CD4-positive, alpha-beta T cell (primary cell): ENCODE results near the gene PML. TPM values are rescaled to one million over a fixed set of nuclear protein-coding genes. Genes with fewer than 3 reads are reported as not detected.

Experiments
- ATAC-seq: fragments of 200-7000 bp; cut with Tn5 transposase; one replicate; pipeline ENCODE4 v1.10.0; 2022; ENCODE audit warnings: mild to moderate bottlenecking; ENCODE audit not compliant: poor library complexity
- CTCF ChIA-PET: fragments of 350-600 bp; sonication (Branson Sonifier 250); formaldehyde crosslinking; loops from one replicate; lab custom pipeline; 2021; ENCODE audit warnings: antibody characterized with exemption, inconsistent platforms; lab: Charles Lee
- POLR2A ChIA-PET: fragments of 350-600 bp; sonication (Branson Sonifier 250); formaldehyde crosslinking; loops from one replicate; lab custom pipeline; 2021; ENCODE audit warnings: antibody characterized with exemption, inconsistent platforms; lab: Charles Lee
- DNase-seq, 14 experiments: peaks; one replicate each; pipeline ENCODE4 v3.0.0-alpha.2; 2013 to 2020; ENCODE audit warnings: mixed read lengths in 2 of 14
- H3K27ac ChIP-seq, 2 donors: one replicate each; pipeline versions ENCODE4 v1.5.1 to v1.7.0; 2013; ENCODE audit warnings: low read length in 2 of 2, low read depth in 1 of 2, mild to moderate bottlenecking in 1 of 2
- H3K27me3 ChIP-seq, 2 experiments: 1 replicate in 1 of 2; 2 replicates in 1 of 2; pipeline versions ENCODE4 v1.6.1 to v1.7.0; 2013; ENCODE audit warnings: low read length in 2 of 2, control low read depth in 1 of 2, mild to moderate bottlenecking in 1 of 2, moderate library complexity in 1 of 2; ENCODE audit not compliant: insufficient read depth in 2 of 2, control insufficient read depth in 1 of 2
- H3K36me3 ChIP-seq: one replicate; pipeline ENCODE4 v1.6.1; 2013; ENCODE audit warnings: low read length, control low read depth; ENCODE audit not compliant: insufficient read depth
- H3K4me1 ChIP-seq: one replicate; pipeline ENCODE4 v1.6.1; 2013; ENCODE audit warnings: low read length, control low read depth; ENCODE audit not compliant: insufficient read depth
- H3K4me3 ChIP-seq: one replicate; pipeline ENCODE4 v1.5.1; 2013; ENCODE audit warnings: mild to moderate bottlenecking, low read length, moderate library complexity
- H3K9me3 ChIP-seq, 2 experiments: 1 replicate in 1 of 2; 2 replicates in 1 of 2; pipeline versions ENCODE4 v1.6.1 to v1.7.0; 2013; ENCODE audit warnings: low read length in 2 of 2, mild to moderate bottlenecking in 2 of 2, control low read depth in 1 of 2, moderate library complexity in 1 of 2; ENCODE audit not compliant: control insufficient read depth in 1 of 2, insufficient read depth in 1 of 2
- H3K27ac Mint-ChIP-seq: one replicate; pipeline ENCODE4 v1.8.0; 2020; ENCODE audit warnings: mixed read lengths
- H3K27me3 Mint-ChIP-seq: one replicate; pipeline ENCODE4 v1.8.0; 2021; ENCODE audit warnings: mixed read lengths
- H3K36me3 Mint-ChIP-seq: one replicate; pipeline ENCODE4 v1.8.0; 2021; ENCODE audit warnings: low read depth, mixed read lengths
- H3K4me1 Mint-ChIP-seq: one replicate; pipeline ENCODE4 v1.8.0; 2021; ENCODE audit warnings: low read depth, mixed read lengths
- H3K4me3 Mint-ChIP-seq: one replicate; pipeline ENCODE4 v1.8.0; 2020; ENCODE audit warnings: mild to moderate bottlenecking, mixed read lengths
- H3K9me3 Mint-ChIP-seq: one replicate; pipeline ENCODE4 v1.8.0; 2020; ENCODE audit warnings: mixed read lengths
- intact Hi-C, 2 experiments: fragments of 100-400 bp; cut with DNase I in 1 of 2; cut with micrococcal nuclease in 1 of 2; formaldehyde crosslinking; loops; one replicate each; pipeline versions ENCODE4 v1.15.1 to v1.9.0; 2023 to 2025; cut with DNase I, micrococcal nuclease
- total RNA-seq, 174 experiments: library from RNA in 2 of 174; stranded (reverse) in 2 of 174; gene quantifications; one replicate each; pipeline ENCODE4 v1.2.3 and lab custom pipeline; 2021 to 2026
- TF ChIP-seq, protein P1 (sequence below): fragments of 200-600 bp; IDR thresholded peaks from one replicate; pipeline ENCODE4 v1.8.0; 2022; ENCODE audit warnings: antibody characterized with exemption, mild to moderate bottlenecking

Gene PML
- total RNA-seq, 2 experiments from 2014 or later = 39.2 to 42.9 TPM

DNA sequence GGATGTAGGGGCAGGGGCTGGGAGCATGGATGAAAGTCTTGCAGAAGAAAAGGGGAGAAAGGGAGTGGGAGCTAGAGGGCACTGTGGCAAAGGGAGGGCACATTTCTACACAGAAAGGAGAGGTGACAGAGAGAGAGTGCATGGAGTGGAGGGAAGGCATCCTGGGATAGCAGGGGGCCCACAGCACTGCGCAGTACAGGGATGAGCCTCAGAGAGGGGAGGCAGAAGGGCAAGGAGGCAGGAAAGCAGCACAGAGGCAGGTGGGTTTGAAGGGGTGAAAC lies 7.8 kb upstream of the PML start:
- Mint-ChIP-seq H3K36me3 (peaks cover 31% of the 10 kb centered on the region), H3K4me1 (peaks cover 21% of the 10 kb centered on the region), H3K4me3 (no peak overlapping the region), H3K9me3 (no peaks in the 10 kb centered on the region), H3K27me3 (no peaks in the 10 kb centered on the region), H3K27ac (no peak overlapping the region)
- H3K27me3 ChIP-seq = no peaks in the 10 kb centered on the region
- DNase-seq (no peak), ATAC-seq (no peak)
- peaks cover 6% of the 10 kb centered on the region for H3K36me3 ChIP-seq
- H3K9me3 ChIP-seq = no peaks in the 10 kb centered on the region
- H3K27ac ChIP-seq = no peak overlapping the region
- no peak overlapping the region for H3K4me3 ChIP-seq
- H3K4me1 ChIP-seq = peaks cover 36% of the 10 kb centered on the region
- TF ChIP-seq, protein P1, sequence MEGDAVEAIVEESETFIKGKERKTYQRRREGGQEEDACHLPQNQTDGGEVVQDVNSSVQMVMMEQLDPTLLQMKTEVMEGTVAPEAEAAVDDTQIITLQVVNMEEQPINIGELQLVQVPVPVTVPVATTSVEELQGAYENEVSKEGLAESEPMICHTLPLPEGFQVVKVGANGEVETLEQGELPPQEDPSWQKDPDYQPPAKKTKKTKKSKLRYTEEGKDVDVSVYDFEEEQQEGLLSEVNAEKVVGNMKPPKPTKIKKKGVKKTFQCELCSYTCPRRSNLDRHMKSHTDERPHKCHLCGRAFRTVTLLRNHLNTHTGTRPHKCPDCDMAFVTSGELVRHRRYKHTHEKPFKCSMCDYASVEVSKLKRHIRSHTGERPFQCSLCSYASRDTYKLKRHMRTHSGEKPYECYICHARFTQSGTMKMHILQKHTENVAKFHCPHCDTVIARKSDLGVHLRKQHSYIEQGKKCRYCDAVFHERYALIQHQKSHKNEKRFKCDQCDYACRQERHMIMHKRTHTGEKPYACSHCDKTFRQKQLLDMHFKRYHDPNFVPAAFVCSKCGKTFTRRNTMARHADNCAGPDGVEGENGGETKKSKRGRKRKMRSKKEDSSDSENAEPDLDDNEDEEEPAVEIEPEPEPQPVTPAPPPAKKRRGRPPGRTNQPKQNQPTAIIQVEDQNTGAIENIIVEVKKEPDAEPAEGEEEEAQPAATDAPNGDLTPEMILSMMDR = no peak
- ChIA-PET CTCF (no interaction called here), POLR2A (no interaction called here)
- intact Hi-C loops = no loop called here

DNA sequence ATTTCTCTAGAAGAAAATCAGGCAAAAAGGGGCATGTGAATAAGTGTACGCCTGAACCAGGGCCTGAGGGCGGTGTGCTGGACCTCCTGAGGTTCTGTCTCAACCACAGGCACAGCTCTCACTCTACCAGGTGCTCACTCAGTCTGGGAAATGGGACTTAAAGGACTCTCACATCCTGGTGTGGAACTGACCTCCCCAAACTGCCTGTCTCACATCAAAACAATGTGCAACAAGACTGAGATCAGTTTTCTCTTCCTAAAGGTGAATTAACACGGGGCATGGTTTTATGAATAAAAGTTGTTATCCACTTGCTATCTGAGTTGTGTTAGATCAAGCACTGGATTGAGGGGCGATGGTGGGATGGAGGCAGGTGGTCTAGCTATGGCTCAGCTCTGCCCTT lies 7.3 kb upstream of the PML start:
- no peak for ATAC-seq
- Mint-ChIP-seq H3K27ac (no peak overlapping the region), H3K27me3 (no peaks in the 10 kb centered on the region), H3K36me3 (peaks cover 31% of the 10 kb centered on the region), H3K4me3 (peak overlapping the region; percentile 30), H3K9me3 (no peaks in the 10 kb centered on the region), H3K4me1 (peaks cover 16% of the 10 kb centered on the region)
- Histone ChIP-seq H3K4me3 (no peak overlapping the region), H3K4me1 (peaks cover 33% of the 10 kb centered on the region), H3K9me3 (no peaks in the 10 kb centered on the region), H3K27ac (no peak overlapping the region), H3K36me3 (peaks cover 6% of the 10 kb centered on the region), H3K27me3 (no peaks in the 10 kb centered on the region)
- ChIA-PET POLR2A (no interaction called here), CTCF (no interaction called here)
- TF ChIP-seq, protein P1 = no peak
- intact Hi-C loops = no loop called here
- DNase-seq = no peak

DNA sequence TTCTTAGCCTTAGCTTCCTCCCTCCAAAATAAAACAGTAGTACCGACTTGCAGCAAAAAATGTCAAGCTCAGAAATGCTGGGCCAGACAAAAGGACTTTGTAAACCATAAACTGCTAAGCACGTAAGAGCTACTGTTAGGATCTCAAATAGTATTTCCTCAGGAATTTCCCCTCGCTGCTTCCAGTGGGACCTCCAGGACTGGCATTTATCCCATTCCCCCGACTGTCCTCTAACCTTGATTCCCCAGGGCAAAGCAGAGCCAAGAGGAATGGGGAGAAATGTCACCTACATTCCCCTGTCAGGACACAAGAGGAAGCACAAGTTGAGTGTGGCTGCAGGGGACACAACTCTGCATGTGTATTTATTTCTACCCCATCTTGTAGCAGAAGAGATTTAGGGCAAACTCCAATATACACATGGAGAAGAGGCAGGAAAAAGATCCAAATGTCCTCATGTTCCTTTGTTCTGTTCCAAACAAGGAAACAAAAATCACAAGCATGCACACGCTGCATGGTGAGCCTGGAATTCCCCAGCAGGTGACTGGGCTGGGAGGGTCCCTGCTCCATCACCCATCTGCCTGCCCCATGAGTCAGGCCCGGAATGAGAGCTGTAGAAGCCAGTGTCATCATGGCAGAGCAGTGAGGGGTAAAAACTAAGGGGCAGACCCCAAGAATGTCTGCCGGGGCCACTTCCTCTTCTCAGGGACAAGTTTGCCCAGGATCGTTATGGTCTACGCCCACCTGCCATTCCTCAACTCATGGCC lies 6.7 kb upstream of the PML start:
- H3K4me1 ChIP-seq = peaks cover 33% of the 10 kb centered on the region
- no peak overlapping the region for H3K27ac ChIP-seq
- POLR2A ChIA-PET = no interaction called here
- H3K27me3 Mint-ChIP-seq = no peaks in the 10 kb centered on the region
- peaks cover 6% of the 10 kb centered on the region for H3K36me3 ChIP-seq
- H3K27ac Mint-ChIP-seq = no peak overlapping the region
- CTCF ChIA-PET = no interaction called here
- H3K36me3 Mint-ChIP-seq = peaks cover 31% of the 10 kb centered on the region
- peaks cover 16% of the 10 kb centered on the region for H3K4me1 Mint-ChIP-seq
- H3K27me3 ChIP-seq = no peaks in the 10 kb centered on the region
- intact Hi-C loops = no loop called here
- ATAC-seq (no peak), DNase-seq (no peak)
- H3K4me3 Mint-ChIP-seq = no peak overlapping the region
- H3K4me3 ChIP-seq = no peak overlapping the region
- TF ChIP-seq, protein P1 = no peak
- no peaks in the 10 kb centered on the region for H3K9me3 Mint-ChIP-seq
- H3K9me3 ChIP-seq = no peaks in the 10 kb centered on the region
